GM18951 (cell line): Measurements from ENCODE around the gene FSTL4.

ENCODE experiments used
- POLR2A ChIP-seq: IDR thresholded peaks from 4 replicates; pipeline ENCODE4 v1.6.1; 2011; ENCODE audit warnings: mild to moderate bottlenecking; ENCODE audit not compliant: insufficient read length, insufficient read depth; ENCODE audit errors: extremely low read depth
- in situ Hi-C: fragments of 300-500 bp; cut with MboI; formaldehyde crosslinking; loops from one replicate; pipeline ENCODE4 v1.12.0; 2022; ENCODE audit warnings: low sequenced_read_pairs, mixed read lengths, inconsistent platforms; ENCODE audit not compliant: unreplicated experiment

FSTL4 gene

GRCh38 chr5:133241179-133242092 lies 370.9 kb downstream of the FSTL4 start:
- TF ChIP-seq POLR2A = no peak
- in situ Hi-C loops = no loop called here

- TF ChIP-seq POLR2A = no peak
- in situ Hi-C loops = no loop called here
Observed at GRCh38 chr5:133240425-133241091, 371.8 kb downstream of the FSTL4 start.

GRCh38 chr5:133238426-133239205 lies 373.7 kb downstream of the FSTL4 start:
- in situ Hi-C loops = no loop called here

GRCh38 chr5:133236976-133237375 lies 375.4 kb downstream of the FSTL4 start:
- in situ Hi-C loops = no loop called here
- no peak for TF ChIP-seq POLR2A

More at GRCh38 chr5:133238426-133239205, 373.7 kb downstream of the FSTL4 start:
- TF ChIP-seq POLR2A = no peak

- in situ Hi-C loops = no loop called here
- TF ChIP-seq POLR2A = no peak
Observed at GRCh38 chr5:133236541-133236951, 375.8 kb downstream of the FSTL4 start.

- TF ChIP-seq POLR2A = no peak
- in situ Hi-C loops = no loop called here
Observed at GRCh38 chr5:133235696-133236426, 376.5 kb downstream of the FSTL4 start.

GRCh38 chr5:133234911-133235310 lies 377.4 kb downstream of the FSTL4 start:
- no peak for TF ChIP-seq POLR2A
- in situ Hi-C loops = no loop called here

- TF ChIP-seq POLR2A = no peak
- in situ Hi-C loops = no loop called here
Observed at GRCh38 chr5:133234273-133234672, 378.1 kb downstream of the FSTL4 start.

- TF ChIP-seq POLR2A = no peak
- in situ Hi-C loops = no loop called here
Observed at GRCh38 chr5:133233616-133234015, 378.7 kb downstream of the FSTL4 start.

- TF ChIP-seq POLR2A = no peak
- in situ Hi-C loops = no loop called here
Observed at GRCh38 chr5:133232911-133233310, 379.4 kb downstream of the FSTL4 start.

- in situ Hi-C loops = no loop called here
- TF ChIP-seq POLR2A = no peak
Observed at GRCh38 chr5:133232435-133232834, 379.9 kb downstream of the FSTL4 start.

GRCh38 chr5:133232011-133232410 lies 380.3 kb downstream of the FSTL4 start:
- in situ Hi-C loops = no loop called here

More at GRCh38 chr5:133232011-133232410, 380.3 kb downstream of the FSTL4 start:
- no peak for TF ChIP-seq POLR2A
